ENCODE data around the gene CDKN2D.
"Not testable (repeated sequence)": the region's sequence is repeated elsewhere in the genome, so short reads cannot be mapped to it uniquely, and the experiment has no call there.

The CDKN2D gene

DNA sequence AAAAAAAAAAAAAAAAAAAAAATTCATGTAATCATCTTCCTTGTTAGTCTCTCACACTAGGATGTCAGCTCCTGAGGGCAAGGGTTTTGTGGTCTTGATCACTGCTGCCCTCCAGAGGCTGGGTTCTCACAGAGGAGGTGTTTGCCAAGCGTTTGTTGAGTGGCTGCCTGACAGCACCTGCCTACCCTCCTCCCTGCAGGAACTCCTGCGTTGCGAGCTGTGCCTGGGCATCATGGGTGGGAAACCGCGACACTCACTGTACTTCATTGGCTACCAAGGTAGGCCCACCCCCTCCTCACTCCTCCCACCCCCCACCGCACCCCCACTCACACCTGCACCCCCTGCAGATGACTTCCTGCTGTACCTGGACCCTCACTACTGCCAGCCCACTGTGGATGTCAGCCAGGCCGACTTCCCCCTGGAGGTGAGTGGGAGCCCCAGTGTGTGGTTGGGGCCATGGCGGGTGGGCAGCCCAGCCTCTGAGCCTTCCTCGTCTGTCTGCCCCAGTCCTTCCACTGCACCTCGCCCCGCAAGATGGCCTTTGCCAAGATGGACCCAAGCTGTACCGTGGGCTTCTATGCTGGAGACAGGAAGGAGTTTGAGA is 17.0 kb downstream of the CDKN2D start:
- DNase-seq (ENCODE audit: low spot score), result no peak

DNA sequence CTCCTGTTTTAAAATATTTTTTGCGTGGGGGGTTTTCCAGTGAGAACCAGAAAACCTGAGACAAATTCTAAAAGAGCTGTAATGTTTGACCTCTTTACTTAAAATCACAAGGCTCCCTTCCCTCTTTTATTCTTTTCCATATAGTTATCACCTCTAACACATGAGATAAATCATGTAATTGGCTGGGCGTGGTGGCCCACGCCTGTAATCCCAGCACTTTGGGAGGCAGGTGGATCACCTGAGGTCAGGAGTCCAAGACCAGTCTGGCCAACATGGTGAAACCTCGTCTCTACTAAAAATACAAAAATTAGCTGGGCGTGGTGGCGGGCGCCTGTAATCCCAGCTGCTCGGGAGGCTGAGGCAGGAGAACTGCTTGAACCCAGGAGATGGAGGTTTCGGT is 17.8 kb downstream of the CDKN2D start:
- DNase-seq (ENCODE audit: low spot score), result not testable (repeated sequence)

GRCh38 chr19:10550336-10550735 is 18.4 kb downstream of the CDKN2D start:
- DNase-seq (ENCODE audit: low spot score), result no peak

DNA sequence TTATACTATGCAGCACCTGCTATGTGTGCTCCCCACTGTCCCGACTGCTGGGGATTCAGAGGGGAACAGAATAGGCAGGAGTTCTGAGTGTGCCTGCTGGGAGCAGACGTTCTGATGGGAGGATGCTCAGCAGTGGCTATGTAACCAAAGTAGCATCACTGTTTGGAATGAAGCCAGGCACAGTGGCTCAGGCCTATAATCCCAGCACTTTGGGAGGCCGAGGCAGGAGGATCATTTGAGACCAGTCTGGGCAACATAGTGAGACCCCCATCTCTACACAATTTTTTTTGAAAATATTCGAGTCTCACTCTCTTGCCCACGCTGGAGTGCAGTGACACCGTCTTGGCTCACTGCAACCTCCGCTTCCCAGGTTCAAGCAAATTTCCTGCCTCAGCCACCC is 19.0 kb downstream of the CDKN2D start:
- no peak for DNase-seq (ENCODE audit: low spot score)

DNA sequence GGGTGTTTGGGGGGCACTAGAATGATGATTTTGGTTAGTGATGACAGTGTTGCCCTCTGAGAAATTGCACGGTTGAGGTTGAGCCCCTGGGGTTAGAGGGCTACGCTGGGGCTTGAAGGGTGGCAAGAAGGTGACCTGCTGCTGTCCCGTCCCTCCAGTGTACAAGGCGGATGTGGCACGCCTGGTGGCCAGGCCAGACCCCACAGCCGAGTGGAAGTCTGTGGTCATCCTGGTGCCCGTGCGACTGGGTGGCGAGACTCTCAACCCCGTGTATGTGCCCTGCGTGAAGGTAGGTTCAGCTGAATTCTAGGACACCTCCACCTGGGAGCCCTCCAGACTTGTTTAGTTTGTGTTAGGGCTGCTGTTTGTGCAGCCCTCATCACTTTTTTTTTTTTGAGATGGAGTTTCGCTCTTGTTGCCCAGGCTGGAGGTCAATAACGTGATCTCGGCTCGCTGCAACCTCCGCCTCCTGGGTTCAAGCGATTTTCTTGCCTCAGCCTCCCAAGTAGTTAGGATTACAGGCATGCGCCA is 20.0 kb downstream of the CDKN2D start:
- no peak for DNase-seq (ENCODE audit: low spot score)

- DNase-seq (ENCODE audit: low spot score), result no peak
Measured at GRCh38 chr19:10546817-10547216, 22.0 kb downstream of the CDKN2D start.

- DNase-seq (ENCODE audit: low spot score), result no peak
Measured at GRCh38 chr19:10544753-10545251, 24.0 kb downstream of the CDKN2D start.

DNA sequence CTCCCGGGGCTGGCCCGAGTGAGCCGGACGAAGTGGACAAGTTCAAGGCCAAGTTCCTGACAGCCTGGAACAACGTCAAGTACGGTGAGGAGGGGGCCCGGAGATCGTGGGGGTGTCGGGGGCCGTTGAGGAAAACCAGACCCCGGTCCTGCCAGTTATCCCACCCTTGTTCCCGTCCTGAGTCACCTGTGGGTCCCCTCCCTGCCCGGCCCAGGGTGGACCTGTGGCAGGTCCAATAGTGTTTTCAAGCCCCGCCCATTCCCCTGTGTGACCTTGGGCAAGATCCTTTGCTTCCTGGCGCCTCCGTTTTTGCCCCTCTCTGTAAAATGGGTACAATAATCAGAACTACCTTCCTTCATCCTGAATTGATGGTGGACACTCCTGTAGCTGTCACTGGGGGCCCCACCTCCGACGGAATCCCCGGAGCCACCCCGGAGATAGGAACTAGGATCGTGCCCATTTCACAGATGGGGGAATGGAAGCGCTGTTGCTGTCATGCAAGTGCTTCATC is 24.5 kb downstream of the CDKN2D start:
- no peak for DNase-seq (ENCODE audit: low spot score)

DNA sequence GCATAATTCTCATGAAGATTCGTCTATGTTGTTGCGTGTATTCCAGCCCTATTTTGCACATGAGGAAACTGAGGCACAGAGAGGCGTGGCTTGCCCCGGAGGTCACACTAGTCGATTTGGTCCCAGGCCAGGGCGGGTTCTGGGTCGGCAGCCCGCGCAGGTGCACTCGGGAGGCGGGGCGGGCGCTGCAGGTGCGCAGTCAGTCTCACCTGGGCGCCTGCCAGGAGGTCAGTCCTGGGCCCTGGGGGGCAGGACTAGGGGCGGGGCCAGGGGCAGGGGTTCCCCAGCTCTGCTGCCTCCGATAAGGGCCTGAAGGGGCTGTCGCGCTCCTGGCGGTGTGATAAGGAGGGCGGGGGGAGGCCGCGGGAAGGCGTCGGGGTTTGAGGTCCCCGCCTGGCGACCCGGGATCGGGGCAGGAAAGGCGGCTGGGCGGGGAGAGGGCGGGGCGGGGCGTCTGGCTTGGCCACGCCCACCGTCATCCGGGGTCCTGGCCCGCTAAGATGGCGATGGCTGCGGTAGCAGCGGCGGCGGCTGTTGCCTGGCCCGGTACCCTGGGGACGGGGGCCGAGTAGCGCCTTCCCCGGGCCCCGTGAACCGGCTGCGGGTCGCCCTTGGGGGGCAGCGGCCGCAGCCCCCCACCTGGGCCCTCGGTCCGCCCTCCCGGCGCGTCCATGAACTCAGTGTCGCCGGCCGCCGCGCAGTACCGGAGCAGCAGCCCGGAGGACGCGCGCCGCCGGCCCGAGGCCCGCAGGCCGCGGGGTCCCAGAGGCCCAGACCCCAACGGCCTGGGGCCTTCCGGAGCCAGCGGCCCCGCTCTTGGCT is 25.1 kb downstream of the CDKN2D start, which contains the start of gene ATG4D:
ATG4D (plus strand) TSS at position 485 of the 822 bp plus-strand sequence; CDS start at position 672, 187 bp downstream.
- DNase-seq (ENCODE audit: low spot score), result peak; percentile 62

GRCh38 chr19:10543059-10543419 is 25.7 kb downstream of the CDKN2D start:
- DNase-seq (ENCODE audit: low spot score), result no peak

DNA sequence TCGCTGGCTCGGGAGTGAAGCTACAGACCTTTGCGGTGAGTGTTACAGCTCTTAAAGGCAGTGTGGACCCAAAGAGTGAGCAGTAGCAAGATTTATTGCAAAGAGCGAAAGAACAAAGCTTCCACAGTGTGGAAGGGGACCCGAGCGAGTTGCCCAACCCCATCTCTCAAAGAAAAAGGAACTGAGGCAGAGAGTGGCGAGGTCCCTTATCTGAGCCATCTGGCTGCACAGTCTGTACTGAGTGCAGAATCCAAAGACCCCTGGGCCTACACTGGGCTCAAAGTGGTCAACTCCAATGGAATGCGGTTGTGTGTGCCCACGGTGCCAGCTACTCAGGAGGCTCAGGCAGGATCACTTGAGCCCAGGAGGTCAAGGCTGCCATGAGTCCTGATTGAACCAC is 29.8 kb downstream of the CDKN2D start:
- not testable (repeated sequence) for DNase-seq (ENCODE audit: low spot score)

- DNase-seq (ENCODE audit: low spot score), result no peak
Measured at GRCh38 chr19:10538204-10538983, 30.4 kb downstream of the CDKN2D start.

- DNase-seq (ENCODE audit: low spot score), result no peak
Measured at GRCh38 chr19:10537668-10538067, 31.1 kb downstream of the CDKN2D start.

GRCh38 chr19:10535613-10536012 is 33.2 kb downstream of the CDKN2D start:
- DNase-seq (ENCODE audit: low spot score), result no peak

DNA sequence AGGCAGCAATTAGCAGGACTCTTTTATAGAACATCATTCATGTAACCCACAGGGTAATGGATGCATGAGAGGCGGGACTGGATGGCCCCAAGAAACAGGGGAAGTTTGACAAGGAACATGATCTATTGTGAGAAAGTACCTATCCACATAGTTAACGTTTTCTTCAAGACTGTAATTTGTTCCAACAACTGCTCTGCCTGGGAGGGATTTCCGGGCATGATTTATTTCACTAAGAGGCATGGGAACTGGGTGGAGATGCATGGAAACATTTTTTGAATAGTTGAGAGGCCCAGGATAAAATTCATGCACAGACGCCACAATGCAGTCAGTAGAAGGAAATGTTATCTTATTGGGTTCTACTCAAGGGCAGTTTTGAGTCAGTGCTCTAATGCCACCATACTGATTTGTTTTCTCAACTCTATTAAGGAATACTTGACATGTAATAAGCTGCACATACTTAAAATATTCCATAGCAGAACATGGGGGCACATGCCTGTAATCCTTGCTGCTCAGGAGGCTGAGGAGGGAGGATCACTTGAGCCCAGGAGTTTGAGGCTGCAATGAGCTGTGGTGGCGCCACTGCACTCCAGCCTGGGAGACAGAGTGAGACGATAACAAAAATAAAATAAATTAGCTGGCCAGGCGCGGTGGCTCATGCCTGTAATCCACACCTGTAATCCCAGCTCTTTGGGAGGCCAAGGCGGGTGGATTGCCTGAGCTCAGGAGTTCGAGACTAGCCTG is 35.0 kb downstream of the CDKN2D start:
- DNase-seq (ENCODE audit: low spot score), result no peak

DNA sequence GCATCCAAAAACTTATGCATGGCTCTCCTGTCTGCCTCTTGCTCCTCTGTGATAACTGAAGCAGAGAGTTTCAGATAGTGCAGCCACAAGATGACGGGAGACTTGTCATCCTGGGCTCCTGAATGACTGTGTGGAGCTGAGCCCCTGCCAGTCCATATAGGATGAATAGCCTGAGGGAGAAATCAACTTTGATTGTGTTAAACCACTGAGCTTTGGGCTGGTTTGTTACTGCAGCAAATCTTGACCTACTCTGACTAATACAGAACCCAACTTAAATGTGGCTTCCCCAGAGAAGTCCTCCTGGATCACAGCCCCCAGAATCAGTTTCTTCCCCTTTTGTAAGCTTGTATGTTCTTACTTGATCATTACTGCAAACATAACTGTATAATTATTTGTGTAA is 36.3 kb downstream of the CDKN2D start:
- DNase-seq (ENCODE audit: low spot score), result no peak

DNA sequence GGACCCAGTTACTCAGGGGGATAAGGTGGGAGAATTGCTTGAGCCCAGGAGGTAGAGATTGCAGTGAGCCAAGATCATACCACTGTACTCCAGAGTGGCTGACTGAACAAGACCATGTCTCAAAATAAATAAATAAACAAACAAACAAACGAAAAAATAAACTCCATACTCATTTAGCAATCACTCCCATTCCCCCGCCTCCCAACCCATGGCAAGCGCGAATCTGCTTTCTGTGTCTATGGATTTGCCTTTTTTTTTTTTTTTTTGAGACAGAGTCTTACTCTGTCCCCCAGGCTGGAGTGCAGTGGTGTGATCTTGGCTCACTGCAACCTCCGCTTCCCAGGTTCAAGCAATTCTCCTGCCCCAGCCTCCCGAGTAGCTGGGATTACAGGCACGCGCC is 41.9 kb downstream of the CDKN2D start:
- not testable (repeated sequence) for DNase-seq (ENCODE audit: low spot score)

DNA sequence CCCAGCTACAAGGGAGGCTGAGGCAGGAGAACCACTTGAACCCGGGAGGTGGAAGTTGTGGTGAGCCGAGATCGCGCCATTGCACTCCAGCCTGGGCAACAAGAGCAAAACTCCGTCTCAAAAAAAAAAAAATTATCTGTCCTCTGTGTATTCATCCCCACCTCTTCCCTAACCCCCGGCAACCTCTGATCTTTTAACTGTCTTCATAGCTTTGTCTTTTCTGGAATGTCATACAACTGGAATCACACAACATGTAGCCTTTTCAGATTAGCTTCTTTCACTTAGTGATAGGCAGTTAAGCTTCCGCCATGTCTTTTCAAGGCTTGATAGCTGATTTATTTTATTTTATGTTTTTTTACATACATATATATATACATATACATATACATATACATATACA is 43.1 kb downstream of the CDKN2D start:
- DNase-seq (ENCODE audit: low spot score), result no peak

- no peak for DNase-seq (ENCODE audit: low spot score)
Measured at GRCh38 chr19:10523135-10523636, 45.6 kb downstream of the CDKN2D start.

GRCh38 chr19:10521461-10522171 is 47.2 kb downstream of the CDKN2D start:
- DNase-seq (ENCODE audit: low spot score), result no peak

Data from kidney capillary endothelial cell (primary cell).